Body of pancreas (tissue), 4 donors: ENCODE results near the gene ST8SIA4. TPM values are rescaled to one million over a fixed set of nuclear protein-coding genes. Genes with fewer than 3 reads are reported as not detected.
"Not testable (repeated sequence)": the region's sequence is repeated elsewhere in the genome, so short reads cannot be mapped to it uniquely, and the experiment has no call there.

Source experiments
- ATAC-seq: fragments of 150-250 bp; one replicate; pipeline ENCODE4 v1.9.1; 2016
- DNase-seq, 4 donors: peaks; one replicate each; pipeline ENCODE4 v3.0.0-alpha.2; 2019
- H3K27ac ChIP-seq, 4 donors: fragments of 200-600 bp; sonication (generic); 1 replicate in 3 of 4; 2 replicates in 1 of 4; pipeline versions ENCODE4 v1.5.1 to v1.6.1; 2016 to 2019; ENCODE audit warnings: mild to moderate bottlenecking in 1 of 4, mixed read lengths in 1 of 4, moderate library complexity in 1 of 4
- H3K27me3 ChIP-seq, 2 donors: fragments of 200-600 bp; sonication (generic); one replicate each; pipeline ENCODE4 v1.6.0; 2016; ENCODE audit warnings: mild to moderate bottlenecking in 1 of 2
- H3K36me3 ChIP-seq, 2 donors: fragments of 200-600 bp; sonication (generic); replicated peaks in 1 of 2; 2 replicates each; pipeline ENCODE4 v1.5.1; 2016; ENCODE audit warnings: low read depth in 2 of 2; ENCODE audit not compliant: insufficient read depth in 1 of 2
- H3K4me1 ChIP-seq: fragments of 200-600 bp; sonication (generic); one replicate; pipeline ENCODE4 v1.6.0; 2016
- H3K4me3 ChIP-seq, 2 donors: fragments of 200-600 bp; sonication (generic); 1 replicate in 1 of 2; 2 replicates in 1 of 2; pipeline ENCODE4 v1.5.1; 2016 to 2019
- H3K9me3 ChIP-seq, 3 donors: fragments of 200-600 bp; sonication (generic); 1 replicate in 2 of 3; 2 replicates in 1 of 3; pipeline ENCODE4 v1.5.1; 2016
- POLR2A ChIP-seq, 3 donors: fragments of 450-650 bp; IDR thresholded peaks; one replicate each; pipeline ENCODE4 v1.6.1; 2016; ENCODE audit warnings: antibody characterized with exemption in 3 of 3, mild to moderate bottlenecking in 2 of 3
- WGBS, 2 donors: methylation state at CpG; one replicate each; pipeline ENCODE4 v1.1.5; 2017; 5-methylcytosine and 5-hydroxymethylcytosine counted together
- intact Hi-C: fragments of 100-400 bp; cut with DNase I; formaldehyde crosslinking; loops from one replicate; pipeline ENCODE4 v1.15.1; 2023
- total RNA-seq, 2 donors: library from RNA; depleted of rRNA; stranded (reverse); fragments of >200 nt; gene quantifications; one replicate each; pipeline ENCODE4 v1.1.0, GENCODE V29; 2016
- TF ChIP-seq, protein P1 (sequence below), 7 experiments: fragments of 450-650 bp in 4 of 7; fragments of 200-600 bp in 3 of 7; sonication (generic) in 3 of 7; IDR thresholded peaks; one replicate each; pipeline ENCODE4 v1.5.1; 2016 to 2019; ENCODE audit warnings: antibody characterized with exemption in 7 of 7

The ST8SIA4 gene
- total RNA-seq, 2 donors from 2014 or later: 0.66 to 2.1 TPM

DNA sequence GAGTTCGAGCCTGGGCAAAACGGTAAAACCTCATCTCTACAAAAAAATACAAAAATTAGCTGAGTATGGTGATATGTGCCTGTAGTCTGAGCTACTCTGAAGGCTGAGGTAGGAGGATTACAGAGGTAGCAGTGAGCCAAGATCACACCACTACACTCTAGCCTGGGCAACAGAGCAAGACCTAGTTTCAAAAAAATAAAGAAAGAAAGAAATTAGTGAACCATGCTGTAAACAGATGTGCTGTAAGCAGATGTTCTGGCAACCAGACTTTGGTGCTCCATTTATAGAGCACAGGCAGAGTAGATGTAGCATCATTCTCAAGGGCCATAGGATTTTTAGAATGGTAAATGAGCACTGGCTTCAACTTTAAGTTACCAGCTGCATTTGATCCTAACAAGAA, 115.4 kb downstream of the ST8SIA4 start:
- no peak for TF ChIP-seq POLR2A (IDR thresholded peaks at IDR 0.05)
- TF ChIP-seq, protein P1, sequence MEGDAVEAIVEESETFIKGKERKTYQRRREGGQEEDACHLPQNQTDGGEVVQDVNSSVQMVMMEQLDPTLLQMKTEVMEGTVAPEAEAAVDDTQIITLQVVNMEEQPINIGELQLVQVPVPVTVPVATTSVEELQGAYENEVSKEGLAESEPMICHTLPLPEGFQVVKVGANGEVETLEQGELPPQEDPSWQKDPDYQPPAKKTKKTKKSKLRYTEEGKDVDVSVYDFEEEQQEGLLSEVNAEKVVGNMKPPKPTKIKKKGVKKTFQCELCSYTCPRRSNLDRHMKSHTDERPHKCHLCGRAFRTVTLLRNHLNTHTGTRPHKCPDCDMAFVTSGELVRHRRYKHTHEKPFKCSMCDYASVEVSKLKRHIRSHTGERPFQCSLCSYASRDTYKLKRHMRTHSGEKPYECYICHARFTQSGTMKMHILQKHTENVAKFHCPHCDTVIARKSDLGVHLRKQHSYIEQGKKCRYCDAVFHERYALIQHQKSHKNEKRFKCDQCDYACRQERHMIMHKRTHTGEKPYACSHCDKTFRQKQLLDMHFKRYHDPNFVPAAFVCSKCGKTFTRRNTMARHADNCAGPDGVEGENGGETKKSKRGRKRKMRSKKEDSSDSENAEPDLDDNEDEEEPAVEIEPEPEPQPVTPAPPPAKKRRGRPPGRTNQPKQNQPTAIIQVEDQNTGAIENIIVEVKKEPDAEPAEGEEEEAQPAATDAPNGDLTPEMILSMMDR (IDR thresholded peaks at IDR 0.05): no peak
- Histone ChIP-seq H3K4me3 (no peak overlapping the region), H3K9me3 (no peaks in the 10 kb centered on the region), H3K4me1 (peaks cover 7% of the 10 kb centered on the region), H3K36me3 (no peaks in the 10 kb centered on the region), H3K27ac (no peak overlapping the region), H3K27me3 (no peaks in the 10 kb centered on the region)
- DNase-seq (no peak), ATAC-seq (no peak)
- intact Hi-C loops: no loop called here
- 95% methylated on average over 2 of the region's 2 CpGs for WGBS, 2 donors

DNA sequence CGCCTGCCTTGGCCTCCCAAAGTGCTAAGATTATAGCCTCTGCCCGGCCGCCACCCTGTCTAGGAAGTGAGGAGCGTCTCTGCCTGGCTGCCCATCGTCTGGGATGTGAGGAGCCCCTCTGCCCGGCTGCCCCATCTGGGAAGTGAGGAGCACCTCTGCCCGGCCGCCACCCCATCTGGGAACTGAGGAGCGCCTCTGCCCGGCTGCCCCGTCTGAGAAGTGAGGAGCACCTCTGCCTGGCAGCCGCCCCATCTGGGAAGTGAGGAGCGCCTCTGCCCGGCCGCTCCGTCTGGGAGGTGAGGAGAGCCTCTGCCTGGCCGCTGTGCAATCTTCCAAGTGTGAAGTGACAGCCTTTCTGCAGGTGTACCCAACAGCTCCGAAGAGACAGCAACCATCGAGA, 117.5 kb downstream of the ST8SIA4 start:
- 92 to 96% methylated on average over 11 to 15 of the region's 19 CpGs for WGBS, 2 donors
- H3K36me3 ChIP-seq, H3K4me1 ChIP-seq, H3K9me3 ChIP-seq, H3K27me3 ChIP-seq, H3K27ac ChIP-seq, intact Hi-C loops, H3K4me3 ChIP-seq, DNase-seq, ATAC-seq: not testable (repeated sequence)

DNA sequence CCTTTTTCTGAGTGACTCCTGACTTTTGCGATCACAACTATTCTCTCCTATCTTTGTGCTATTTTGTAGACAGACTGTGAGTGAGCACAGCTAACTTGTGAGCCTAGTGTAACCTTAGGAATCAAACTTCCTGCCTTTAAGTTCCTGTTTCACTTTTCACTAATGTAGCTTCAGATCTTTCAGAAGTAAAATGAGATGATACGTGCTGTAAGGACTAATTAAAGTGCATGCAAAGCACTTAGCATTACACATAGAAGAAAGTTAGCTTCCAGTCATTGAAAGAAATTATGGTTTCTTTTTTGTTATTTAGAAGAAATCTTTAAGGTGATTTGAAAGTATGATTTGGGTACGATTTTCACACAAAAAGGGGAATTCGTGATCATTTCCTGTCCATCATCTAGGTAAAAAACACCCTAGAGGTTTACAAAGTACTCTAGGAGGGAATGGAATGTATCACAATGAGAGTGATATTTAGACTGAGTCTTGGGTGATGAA, 122.7 kb downstream of the ST8SIA4 start:
- H3K27me3 ChIP-seq: no peaks in the 10 kb centered on the region
- DNase-seq (no peak), ATAC-seq (no peak)
- WGBS, 2 donors: 50 to 65% methylated on average over 4 of the region's 4 CpGs
- no peaks in the 10 kb centered on the region for H3K36me3 ChIP-seq
- intact Hi-C loops: no loop called here
- no peak for TF ChIP-seq POLR2A (IDR thresholded peaks at IDR 0.05)
- TF ChIP-seq, protein P1 (IDR thresholded peaks at IDR 0.05): no peak
- H3K4me3 ChIP-seq: no peak overlapping the region
- no peaks in the 10 kb centered on the region for H3K4me1 ChIP-seq
- no peaks in the 10 kb centered on the region for H3K9me3 ChIP-seq
- H3K27ac ChIP-seq: peak overlapping the region in 1 of 4 donors; percentile 52

DNA sequence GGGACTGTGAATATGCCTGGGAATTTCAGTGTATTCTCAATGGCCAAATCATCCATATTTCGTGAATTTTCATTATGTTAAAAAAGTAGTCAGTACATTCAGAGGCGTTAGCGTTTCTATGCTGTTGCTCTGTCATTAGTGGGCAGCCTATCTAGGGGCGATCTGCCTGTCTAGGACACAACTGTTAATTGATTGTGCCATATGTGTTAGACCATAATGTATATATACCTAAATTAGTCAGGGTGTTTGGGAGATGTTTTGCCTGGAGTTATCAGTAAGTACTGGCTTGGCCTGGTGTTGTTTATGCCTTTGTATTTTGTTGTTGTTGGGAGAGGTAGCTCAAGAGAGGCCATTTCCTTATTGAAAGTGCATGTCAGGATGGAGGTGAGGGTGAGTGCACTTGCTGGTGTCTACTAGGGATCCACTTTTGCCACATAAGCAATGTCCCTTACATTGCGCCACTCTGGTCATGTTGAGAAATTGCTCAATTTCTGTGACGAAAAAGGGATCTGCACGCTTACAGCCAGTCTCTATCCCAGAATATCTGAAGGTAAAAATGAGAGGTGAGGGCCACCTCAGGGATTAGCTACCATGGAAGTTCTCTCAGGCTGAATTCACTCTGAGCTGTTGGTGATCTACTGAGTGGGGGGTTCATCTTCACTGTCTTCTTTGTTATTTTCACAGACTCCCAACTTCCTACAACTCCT, 123.3 kb downstream of the ST8SIA4 start:
- no peak for TF ChIP-seq POLR2A (IDR thresholded peaks at IDR 0.05)
- TF ChIP-seq, protein P1 (IDR thresholded peaks at IDR 0.05): no peak
- 79 to 83% methylated on average over 7 of the region's 7 CpGs for WGBS, 2 donors
- peak in 1 of 4 donors; percentile 62 for DNase-seq
- Histone ChIP-seq H3K4me3 (no peak overlapping the region), H3K27me3 (no peaks in the 10 kb centered on the region), H3K36me3 (no peaks in the 10 kb centered on the region), H3K9me3 (no peaks in the 10 kb centered on the region), H3K27ac (peak overlapping the region in 1 of 4 donors; percentile 52), H3K4me1 (no peaks in the 10 kb centered on the region)
- no peak for ATAC-seq
- intact Hi-C loops: no loop called here

DNA sequence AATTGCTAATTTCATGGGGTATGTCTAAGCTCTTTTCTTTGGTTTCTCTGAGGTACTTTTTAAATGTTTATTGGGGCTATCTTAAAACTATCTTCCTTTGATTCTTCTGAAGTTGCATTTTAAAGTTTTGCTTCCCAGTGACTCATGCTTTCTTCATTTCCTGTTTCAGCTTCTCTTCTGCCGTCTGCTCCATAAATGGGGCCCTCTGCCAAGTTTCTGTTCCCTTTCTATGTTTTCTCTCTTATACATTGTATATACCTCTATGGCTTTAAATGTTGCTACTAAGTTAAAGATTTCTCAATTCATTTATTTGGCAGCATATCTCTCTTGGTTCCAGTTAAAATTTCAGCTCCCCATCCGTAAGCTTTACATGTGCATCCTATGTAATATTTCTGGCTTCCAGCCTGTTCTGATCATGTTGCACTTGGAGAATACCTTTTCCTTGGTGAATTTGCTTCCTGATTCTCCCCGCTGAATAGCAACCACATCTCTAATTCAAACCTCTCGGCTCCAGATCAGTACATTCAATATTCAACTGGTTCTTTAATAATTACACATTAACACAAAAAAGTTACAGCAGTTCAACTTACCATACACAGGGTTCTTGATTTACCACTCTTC, 125.3 kb downstream of the ST8SIA4 start:
- no peaks in the 10 kb centered on the region for H3K9me3 ChIP-seq
- H3K27me3 ChIP-seq: no peaks in the 10 kb centered on the region
- peak overlapping the region in 1 of 4 donors; percentile 7 for H3K27ac ChIP-seq
- intact Hi-C loops: no loop called here
- WGBS, 2 donors: 52% methylated on average over 4 of the region's 4 CpGs
- no peaks in the 10 kb centered on the region for H3K4me1 ChIP-seq
- TF ChIP-seq POLR2A (IDR thresholded peaks at IDR 0.05): no peak
- TF ChIP-seq, protein P1 (IDR thresholded peaks at IDR 0.05): no peak
- ATAC-seq (no peak), DNase-seq (peak in 1 of 4 donors; percentile 67)
- no peaks in the 10 kb centered on the region for H3K36me3 ChIP-seq
- H3K4me3 ChIP-seq: no peak overlapping the region
